Lower leg skin (tissue), 4 donors: ENCODE data around the gene KLHDC10. TPM values are rescaled to one million over a fixed set of nuclear protein-coding genes. Genes with fewer than 3 reads are reported as not detected.
"Not testable (repeated sequence)": the region's sequence is repeated elsewhere in the genome, so short reads cannot be mapped to it uniquely, and the experiment has no call there.

Experiments
- DNase-seq, 2 donors: peaks; one replicate each; pipeline ENCODE4 v3.0.0-alpha.2; 2019; ENCODE audit warnings: low spot score in 2 of 2
- H3K4me3 ChIP-seq: fragments of 200-600 bp; sonication (generic); 2 replicates; pipeline ENCODE4 v1.5.1; 2017; ENCODE audit warnings: mild to moderate bottlenecking, low read depth; ENCODE audit not compliant: poor library complexity, severe bottlenecking
- POLR2A ChIP-seq, 2 donors: fragments of 450-650 bp; IDR thresholded peaks; one replicate each; pipeline ENCODE4 v1.6.1; 2016 to 2017; ENCODE audit warnings: antibody characterized with exemption in 2 of 2, mild to moderate bottlenecking in 1 of 2, moderate library complexity in 1 of 2
- WGBS, 2 donors: methylation state at CpG; one replicate each; pipeline ENCODE4 v1.1.5; 2018; 5-methylcytosine and 5-hydroxymethylcytosine counted together
- intact Hi-C: fragments of 100-400 bp; cut with DNase I; formaldehyde crosslinking; loops from one replicate; pipeline ENCODE4 v1.15.0; 2023; ENCODE audit warnings: low total_unique reads
- total RNA-seq, 4 donors: library from RNA; depleted of rRNA; stranded (reverse); fragments of >200 nt; gene quantifications; one replicate each; pipeline ENCODE4 v1.1.0, GENCODE V29; 2016
- TF ChIP-seq, protein P1 (sequence below), 3 donors: fragments of 450-650 bp; IDR thresholded peaks; one replicate each; pipeline ENCODE4 v1.5.1; 2016; ENCODE audit warnings: antibody characterized with exemption in 3 of 3, mild to moderate bottlenecking in 3 of 3, moderate library complexity in 2 of 3

The KLHDC10 gene
- total RNA-seq, 4 donors from 2014 or later: 13.5 to 27.4 (median 21.3) TPM

DNA sequence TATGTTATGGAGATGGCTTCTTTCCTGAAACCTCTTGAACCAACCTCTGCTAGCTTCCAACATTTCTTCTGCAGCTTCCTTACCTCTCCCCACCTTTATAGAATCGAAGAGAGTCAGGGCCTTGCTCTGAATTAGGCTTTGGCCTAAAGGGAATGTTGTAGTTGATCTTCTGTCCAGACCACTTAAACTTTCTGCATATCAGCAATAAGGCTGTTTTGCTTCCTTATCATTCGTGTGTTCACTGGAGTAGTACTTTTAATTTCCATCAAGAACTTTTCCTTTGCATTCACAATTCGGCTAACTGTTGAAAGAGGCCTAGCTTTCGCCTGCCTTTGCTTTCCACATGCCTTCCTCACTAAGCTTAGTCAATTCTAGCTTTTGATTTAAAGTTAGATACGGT is 48.0 kb downstream of the KLHDC10 start:
- no peak for DNase-seq
- no peak overlapping the region for H3K4me3 ChIP-seq
- intact Hi-C loops: no loop called here
- WGBS, 2 donors: 83 to 85% methylated on average over 5 of the region's 5 CpGs
- TF ChIP-seq, protein P1, sequence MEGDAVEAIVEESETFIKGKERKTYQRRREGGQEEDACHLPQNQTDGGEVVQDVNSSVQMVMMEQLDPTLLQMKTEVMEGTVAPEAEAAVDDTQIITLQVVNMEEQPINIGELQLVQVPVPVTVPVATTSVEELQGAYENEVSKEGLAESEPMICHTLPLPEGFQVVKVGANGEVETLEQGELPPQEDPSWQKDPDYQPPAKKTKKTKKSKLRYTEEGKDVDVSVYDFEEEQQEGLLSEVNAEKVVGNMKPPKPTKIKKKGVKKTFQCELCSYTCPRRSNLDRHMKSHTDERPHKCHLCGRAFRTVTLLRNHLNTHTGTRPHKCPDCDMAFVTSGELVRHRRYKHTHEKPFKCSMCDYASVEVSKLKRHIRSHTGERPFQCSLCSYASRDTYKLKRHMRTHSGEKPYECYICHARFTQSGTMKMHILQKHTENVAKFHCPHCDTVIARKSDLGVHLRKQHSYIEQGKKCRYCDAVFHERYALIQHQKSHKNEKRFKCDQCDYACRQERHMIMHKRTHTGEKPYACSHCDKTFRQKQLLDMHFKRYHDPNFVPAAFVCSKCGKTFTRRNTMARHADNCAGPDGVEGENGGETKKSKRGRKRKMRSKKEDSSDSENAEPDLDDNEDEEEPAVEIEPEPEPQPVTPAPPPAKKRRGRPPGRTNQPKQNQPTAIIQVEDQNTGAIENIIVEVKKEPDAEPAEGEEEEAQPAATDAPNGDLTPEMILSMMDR (IDR thresholded peaks at IDR 0.05): no peak
- TF ChIP-seq POLR2A (IDR thresholded peaks at IDR 0.05): no peak

DNA sequence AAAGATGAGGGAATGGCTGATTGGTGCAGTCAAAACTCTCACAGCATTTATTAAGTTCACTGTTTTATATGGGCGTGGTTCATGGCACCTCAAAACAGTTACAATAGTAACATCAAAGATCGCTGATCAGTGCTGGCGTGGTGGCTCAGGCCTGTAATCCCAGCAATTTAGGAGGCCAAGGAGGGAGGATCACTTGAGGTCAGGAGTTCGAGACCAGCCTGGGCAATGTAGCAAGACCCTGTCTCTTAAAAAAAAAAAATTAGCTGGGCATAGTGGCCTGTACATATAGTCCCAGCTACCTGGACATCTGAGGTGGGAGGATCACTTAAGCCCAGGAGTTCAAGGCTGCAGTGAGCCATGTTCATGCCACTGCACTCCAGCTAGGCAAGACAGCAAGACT is 48.5 kb downstream of the KLHDC10 start:
- no peak overlapping the region for H3K4me3 ChIP-seq
- no peak for DNase-seq
- WGBS, 2 donors: 96 to 97% methylated on average over 4 of the region's 4 CpGs
- intact Hi-C loops: no loop called here
- TF ChIP-seq, protein P1 (IDR thresholded peaks at IDR 0.05): no peak
- TF ChIP-seq POLR2A (IDR thresholded peaks at IDR 0.05): no peak

DNA sequence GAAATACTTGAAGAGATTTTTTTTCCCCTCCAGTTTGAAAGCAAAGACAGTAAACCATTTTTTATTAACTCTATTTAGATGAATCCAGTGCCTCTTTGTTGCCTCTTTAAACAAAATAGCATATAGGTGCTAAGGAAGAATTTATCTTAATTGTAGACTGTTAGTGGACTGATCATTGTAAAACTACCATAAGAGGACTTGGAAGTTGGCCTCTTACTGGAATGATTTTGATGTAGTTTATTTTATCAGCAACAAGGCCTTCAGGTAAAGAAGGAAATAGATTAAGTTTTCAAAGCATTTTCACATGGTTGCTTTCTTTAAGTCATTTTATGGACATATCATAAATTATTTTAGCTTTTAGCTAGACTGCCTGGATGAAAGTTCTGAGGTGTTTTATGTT is 53.2 kb downstream of the KLHDC10 start:
- intact Hi-C loops: no loop called here
- DNase-seq: no peak
- TF ChIP-seq POLR2A (IDR thresholded peaks at IDR 0.05): no peak
- TF ChIP-seq, protein P1 (IDR thresholded peaks at IDR 0.05): no peak
- H3K4me3 ChIP-seq: no peak overlapping the region

DNA sequence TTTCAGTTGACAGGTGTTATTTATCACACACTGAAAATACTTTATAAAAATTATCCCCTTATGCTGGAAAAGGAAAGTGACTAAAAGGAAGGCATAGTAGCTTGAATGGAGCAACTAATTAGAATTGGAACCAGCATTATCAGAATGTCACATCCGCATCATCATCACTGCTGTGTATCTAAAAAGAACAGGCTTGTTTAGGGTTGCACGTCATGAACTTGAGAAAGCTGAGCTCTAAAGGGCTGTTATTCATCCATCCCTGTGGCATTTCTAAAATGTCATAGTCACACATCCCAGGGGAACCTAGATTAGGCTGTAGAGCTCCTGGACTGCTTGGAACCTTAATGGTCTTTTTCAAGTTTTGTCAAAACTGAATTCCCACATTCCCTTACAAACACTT is 54.4 kb downstream of the KLHDC10 start:
- WGBS, 2 donors: 94 to 95% methylated on average over 2 of the region's 2 CpGs
- no peak for DNase-seq
- H3K4me3 ChIP-seq: no peak overlapping the region
- intact Hi-C loops: no loop called here
- no peak for TF ChIP-seq POLR2A (IDR thresholded peaks at IDR 0.05)
- TF ChIP-seq, protein P1 (IDR thresholded peaks at IDR 0.05): no peak

DNA sequence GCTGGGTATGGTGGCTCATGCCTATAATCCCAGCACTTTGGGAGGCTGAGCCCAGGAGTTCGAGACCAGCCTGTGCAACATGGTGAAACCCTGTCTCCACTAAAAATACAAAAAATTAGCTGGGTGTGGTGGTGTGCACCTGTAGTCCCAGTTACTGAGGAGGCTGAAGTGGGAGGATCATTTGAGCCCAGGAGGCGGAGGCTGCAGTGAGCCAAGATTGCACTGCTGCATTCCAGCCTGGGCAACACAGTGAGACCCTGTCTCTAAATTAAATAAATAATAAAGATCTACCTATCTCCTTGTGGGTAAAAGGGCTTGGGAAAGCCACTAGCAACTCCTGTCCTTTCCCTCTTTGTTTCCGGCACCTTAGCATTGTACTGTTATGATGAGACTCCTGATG is 56.5 kb downstream of the KLHDC10 start:
- intact Hi-C loops: not testable (repeated sequence)
- WGBS, 2 donors: 96 to 98% methylated on average over 3 of the region's 3 CpGs

DNA sequence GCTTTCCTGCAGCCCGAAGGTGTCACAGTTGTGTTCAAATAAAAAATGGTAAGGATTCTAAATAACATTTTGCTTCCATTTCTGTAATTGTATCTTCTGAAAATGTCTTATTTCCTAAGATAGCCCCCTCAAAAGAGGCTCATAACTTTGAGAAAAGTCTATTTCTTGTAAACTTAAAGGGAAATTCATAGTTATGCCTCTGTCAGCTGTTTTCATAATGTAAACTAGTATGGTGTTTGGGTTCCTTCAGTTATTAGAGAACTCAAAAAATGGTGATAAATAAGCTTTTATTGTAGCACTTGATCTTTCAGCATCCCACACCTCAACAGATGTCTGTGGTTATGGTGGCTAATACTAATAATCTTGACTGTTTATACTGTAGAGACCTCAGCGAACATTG is 57.1 kb downstream of the KLHDC10 start:
- DNase-seq: no peak
- intact Hi-C loops: no loop called here
- H3K4me3 ChIP-seq: no peak overlapping the region
- 51 to 63% methylated on average over 2 of the region's 2 CpGs for WGBS, 2 donors
- TF ChIP-seq, protein P1 (IDR thresholded peaks at IDR 0.05): no peak
- TF ChIP-seq POLR2A (IDR thresholded peaks at IDR 0.05): no peak

More for the DNA sequence above, 56.5 kb downstream of the KLHDC10 start:
- H3K4me3 ChIP-seq, DNase-seq: not testable (repeated sequence)
